OCI-M2 (cell line): ENCODE results near the gene SSU72.
"Not testable (repeated sequence)": the region's sequence is repeated elsewhere in the genome, so short reads cannot be mapped to it uniquely, and the experiment has no call there.

Experiments used
- DNase-seq: peaks from one replicate; lab custom pipeline; 2025; ENCODE audit not compliant: unreplicated experiment; lab: John Stamatoyannopoulos, UW

SSU72 gene

GRCh38 chr1:1542766-1543705, 31.6 kb downstream of the SSU72 start:
- no peak for DNase-seq

- no peak for DNase-seq
Measured at GRCh38 chr1:1541956-1542765, 32.5 kb downstream of the SSU72 start.

GRCh38 chr1:1540818-1541628, 33.6 kb downstream of the SSU72 start:
- no peak for DNase-seq

- no peak for DNase-seq
Measured at GRCh38 chr1:1540090-1540817, 34.4 kb downstream of the SSU72 start, which contains the start of gene TMEM240. TMEM240 (minus strand) TSS chr1:1540624; CDS start chr1:1540346, 278 bp downstream.

GRCh38 chr1:1539310-1540089, 35.2 kb downstream of the SSU72 start:
- DNase-seq, result no peak

- no peak for DNase-seq
Measured at GRCh38 chr1:1538989-1539309, 35.7 kb downstream of the SSU72 start.

GRCh38 chr1:1538334-1538733, 36.3 kb downstream of the SSU72 start:
- DNase-seq, result no peak

- DNase-seq, result no peak
Measured at GRCh38 chr1:1537626-1538250, 36.9 kb downstream of the SSU72 start.

- no peak for DNase-seq
Measured at GRCh38 chr1:1536938-1537546, 37.6 kb downstream of the SSU72 start.

- DNase-seq, result no peak
Measured at GRCh38 chr1:1536019-1536937, 38.4 kb downstream of the SSU72 start.

GRCh38 chr1:1535201-1536018, 39.3 kb downstream of the SSU72 start:
- no peak for DNase-seq

GRCh38 chr1:1534401-1535154, 40.1 kb downstream of the SSU72 start:
- DNase-seq, result no peak

- not testable (repeated sequence) for DNase-seq
Measured at GRCh38 chr1:1533894-1534291, 40.8 kb downstream of the SSU72 start.

- not testable (repeated sequence) for DNase-seq
Measured at GRCh38 chr1:1533176-1533893, 41.3 kb downstream of the SSU72 start.

GRCh38 chr1:1531947-1532346, 42.7 kb downstream of the SSU72 start:
- no peak for DNase-seq

GRCh38 chr1:1529936-1530335, 44.7 kb downstream of the SSU72 start:
- no peak for DNase-seq
